Keratinocyte (primary cell): Measurements from ENCODE around the gene AGFG2. TPM values are rescaled to one million over a fixed set of nuclear protein-coding genes. Genes with fewer than 3 reads are reported as not detected.

Source experiments
- DNase-seq: peaks from one replicate; pipeline ENCODE4 v3.0.0-alpha.2; 2011; ENCODE audit warnings: low read depth, missing footprints, low spot score
- FAIRE-seq: peaks from 2 replicates; lab custom pipeline; 2011; peaks lifted over from hg19 to GRCh38; lab: Jason Lieb, UNC
- H2AFZ ChIP-seq: 2 replicates; pipeline ENCODE4 v1.6.0; 2012; ENCODE audit warnings: low read length, control low read depth, inconsistent platforms; ENCODE audit not compliant: control insufficient read depth
- H3K27ac ChIP-seq: 2 replicates; pipeline ENCODE4 v1.5.1; 2011; ENCODE audit warnings: low read length; ENCODE audit not compliant: control insufficient read depth, insufficient read depth
- H3K27me3 ChIP-seq: 3 replicates; pipeline ENCODE4 v1.6.0; 2011; ENCODE audit warnings: low read length; ENCODE audit not compliant: control insufficient read depth, insufficient read depth; ENCODE audit errors: extremely low read depth
- H3K36me3 ChIP-seq, 2 experiments: 2 replicates in 1 of 2; 3 replicates in 1 of 2; pipeline ENCODE4 v1.5.1; 2011; ENCODE audit warnings: low read length in 2 of 2, mild to moderate bottlenecking in 1 of 2; ENCODE audit not compliant: control insufficient read depth in 2 of 2, insufficient read depth in 2 of 2; ENCODE audit errors: extremely low read depth in 1 of 2
- H3K4me1 ChIP-seq: 3 replicates; pipeline ENCODE4 v1.5.1; 2011; ENCODE audit warnings: low read length; ENCODE audit not compliant: control insufficient read depth, insufficient read depth; ENCODE audit errors: extremely low read depth
- H3K4me2 ChIP-seq: 3 replicates; pipeline ENCODE4 v1.6.0; 2011; ENCODE audit warnings: low read depth, low read length; ENCODE audit not compliant: control insufficient read depth, insufficient read depth; ENCODE audit errors: extremely low read depth
- H3K4me3 ChIP-seq, 3 experiments: fragments of 200-600 bp in 1 of 3; sonication (generic) in 1 of 3; 2 replicates in 2 of 3; 3 replicates in 1 of 3; pipeline ENCODE4 v1.5.1; 2011 to 2016; ENCODE audit warnings: low read length in 3 of 3, mild to moderate bottlenecking in 3 of 3, control low read depth in 2 of 3, inconsistent platforms in 1 of 3, low read depth in 1 of 3, mixed read lengths in 1 of 3, mixed run types in 1 of 3, moderate library complexity in 1 of 3; ENCODE audit not compliant: control insufficient read depth in 2 of 3, insufficient read depth in 2 of 3; ENCODE audit errors: extremely low read depth in 1 of 3
- H3K79me2 ChIP-seq: 2 replicates; pipeline ENCODE4 v1.6.0; 2012; ENCODE audit warnings: low read length; ENCODE audit not compliant: control insufficient read depth, insufficient read depth
- H3K9ac ChIP-seq: 3 replicates; pipeline ENCODE4 v1.6.0; 2011; ENCODE audit warnings: low read length; ENCODE audit not compliant: control insufficient read depth, insufficient read depth; ENCODE audit errors: extremely low read depth
- H3K9me1 ChIP-seq: 3 replicates; pipeline ENCODE4 v1.6.0; 2011; ENCODE audit warnings: low read length; ENCODE audit not compliant: control insufficient read depth, insufficient read depth; ENCODE audit errors: extremely low read depth
- H3K9me3 ChIP-seq: 2 replicates; pipeline ENCODE4 v1.5.1; 2012; ENCODE audit warnings: low read depth, low read length; ENCODE audit not compliant: control insufficient read depth
- H4K20me1 ChIP-seq: 3 replicates; pipeline ENCODE4 v1.6.0; 2011; ENCODE audit warnings: low read length; ENCODE audit not compliant: control insufficient read depth, insufficient read depth; ENCODE audit errors: extremely low read depth
- CTCF ChIP-seq, 3 experiments: IDR thresholded peaks in 1 of 3; conservative IDR thresholded peaks in 1 of 3; optimal IDR thresholded peaks in 1 of 3; 2 replicates in 2 of 3; 3 replicates in 1 of 3; pipeline versions ENCODE3 to v1.5.1; 2011; ENCODE audit warnings: low read length in 3 of 3, mild to moderate bottlenecking in 3 of 3, moderate library complexity in 2 of 3, control low read depth in 1 of 3, inconsistent platforms in 1 of 3; ENCODE audit not compliant: insufficient read depth in 2 of 3; ENCODE audit errors: extremely low read depth in 1 of 3
- EZH2 ChIP-seq: IDR thresholded peaks from one replicate; pipeline ENCODE4 v1.6.1; 2012; ENCODE audit warnings: inconsistent platforms, mild to moderate bottlenecking, low read length, moderate library complexity
- dilution Hi-C: fragments of 300-500 bp; cut with MboI; formaldehyde crosslinking; loops from one replicate; pipeline ENCODE4 v1.7.0; 2020; ENCODE audit warnings: low sequenced_read_pairs; ENCODE audit not compliant: extremely low pct_ligation_motif_present
- polyA plus RNA-seq, 5 experiments: library from polyadenylated mRNA; depleted of rRNA in 3 of 5; stranded (reverse) in 3 of 5; stranded (forward) in 1 of 5; unstranded in 1 of 5; fragments of >200 nt; gene quantifications; 1 replicate in 1 of 5; 2 replicates in 3 of 5; 3 replicates in 1 of 5; pipeline versions ENCODE4 v1.2.1 to v1.2.3, GENCODE V29; 2011 to 2012; ENCODE audit warnings: missing spikeins in 2 of 5, low read depth in 1 of 5, low replicate concordance in 1 of 5

Gene AGFG2
- polyA plus RNA-seq, 1 donor (not counting 4 experiments of a cell fraction or from before 2014, with no cell fraction given), result 3.4 TPM

- no peaks in the 10 kb centered on the region for H3K27me3 ChIP-seq
- dilution Hi-C loops, result no loop called here
- H3K4me3 ChIP-seq, result peak overlapping the region; percentile 54 to 73 (median 63)
- H3K36me3 ChIP-seq, result no peaks in the 10 kb centered on the region
- H3K4me1 ChIP-seq, result peaks cover 6% of the 10 kb centered on the region
- H4K20me1 ChIP-seq, result no peaks in the 10 kb centered on the region
- no peak for DNase-seq
- no peaks in the 10 kb centered on the region for H3K9me1 ChIP-seq
- TF ChIP-seq CTCF (optimal IDR thresholded peaks at IDR 0.05 in 1 of 3, IDR thresholded peaks at IDR 0.05 in 1 of 3, conservative IDR thresholded peaks at IDR 0.05 in 1 of 3; ENCODE audit: extremely low read depth in 1 of 3, insufficient read depth in 2 of 3, low read length in 3 of 3), result no peak
- TF ChIP-seq EZH2, result no peak
- no peak overlapping the region for H3K27ac ChIP-seq
- peak overlapping the region; percentile 41 for H3K9ac ChIP-seq
- H3K9me3 ChIP-seq, result no peaks in the 10 kb centered on the region
- H3K79me2 ChIP-seq, result no peaks in the 10 kb centered on the region
- no peak for FAIRE-seq
- H2AFZ ChIP-seq, result peak overlapping the region; percentile 71
- H3K4me2 ChIP-seq, result peak overlapping the region; percentile 88
These were observed 66.2 kb downstream of the AGFG2 start for GRCh38 chr7:100604976-100605911.

GRCh38 chr7:100606313-100606712 lies 67.3 kb downstream of the AGFG2 start:
- Histone ChIP-seq H3K4me2 (no peak overlapping the region), H3K4me1 (peaks cover 6% of the 10 kb centered on the region), H3K27ac (no peak overlapping the region), H3K9ac (no peak overlapping the region), H2AFZ (no peak overlapping the region), H3K4me3 (no peak overlapping the region), H4K20me1 (no peaks in the 10 kb centered on the region), H3K9me3 (no peaks in the 10 kb centered on the region), H3K79me2 (no peaks in the 10 kb centered on the region), H3K27me3 (no peaks in the 10 kb centered on the region), H3K9me1 (no peaks in the 10 kb centered on the region), H3K36me3 (no peaks in the 10 kb centered on the region)
- TF ChIP-seq CTCF (optimal IDR thresholded peaks at IDR 0.05 in 1 of 3, IDR thresholded peaks at IDR 0.05 in 1 of 3, conservative IDR thresholded peaks at IDR 0.05 in 1 of 3; ENCODE audit: extremely low read depth in 1 of 3, insufficient read depth in 2 of 3, low read length in 3 of 3) (no peak), EZH2 (no peak)
- dilution Hi-C loops, result no loop called here
- DNase-seq (no peak), FAIRE-seq (no peak)
